Measurements from ENCODE around the gene CNTNAP5.

Gene CNTNAP5

DNA sequence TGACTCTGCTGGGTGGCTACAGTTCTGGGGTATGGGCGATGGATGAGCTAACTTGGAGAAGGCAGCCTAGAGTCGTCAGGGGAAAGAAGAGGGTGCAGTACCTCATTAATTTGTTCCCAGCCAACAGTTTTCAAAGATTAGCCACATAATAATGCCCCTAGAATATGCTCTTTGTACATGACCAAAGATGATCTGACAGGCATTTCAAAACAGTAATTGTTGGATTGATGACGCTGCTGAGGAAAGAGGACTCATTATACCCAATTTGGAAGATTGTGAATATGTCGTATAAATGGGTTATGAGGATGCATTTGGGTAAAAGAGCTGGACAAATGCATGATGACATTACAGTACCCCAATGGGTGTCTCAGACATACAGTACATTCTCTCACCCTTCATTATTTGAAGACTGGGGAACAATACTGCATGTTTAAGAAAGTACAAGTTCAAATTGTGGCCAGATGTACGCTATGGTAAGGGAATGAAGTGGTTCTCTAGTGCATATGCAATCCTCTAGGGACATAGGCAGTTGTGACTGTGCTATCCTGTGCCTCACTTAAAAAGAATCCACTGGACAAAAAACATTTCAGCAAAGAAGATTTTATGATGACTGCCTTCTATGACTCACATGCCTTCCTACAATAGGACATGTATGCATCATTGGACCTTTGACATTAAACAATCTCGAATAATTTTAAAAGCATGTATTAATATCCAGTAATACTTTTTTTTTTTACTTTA is 233.2 kb downstream of the CNTNAP5 start:
- DNase-seq (ENCODE audit: insufficient read length, low spot score): no peak
- FAIRE-seq: no peak

DNA sequence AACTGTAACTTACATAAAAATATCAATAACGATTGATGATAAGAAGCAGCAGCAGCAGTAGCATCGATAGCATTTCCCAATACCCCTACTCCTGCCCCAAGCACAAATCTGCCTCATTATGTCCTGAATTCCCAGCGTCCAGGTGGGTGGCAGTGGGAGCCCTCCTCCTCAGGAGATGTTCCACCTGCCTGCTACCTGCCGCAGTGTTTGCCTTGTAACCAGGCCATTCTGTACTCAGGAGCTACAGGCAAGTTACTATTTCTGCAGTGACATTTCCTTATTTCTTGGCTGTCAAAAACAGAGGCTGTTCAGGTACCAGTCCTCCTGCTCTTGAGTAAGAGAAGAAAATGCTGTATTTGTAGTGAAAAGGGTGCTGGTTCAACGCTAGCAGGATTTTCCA is 236.4 kb downstream of the CNTNAP5 start:
- FAIRE-seq: no peak
- DNase-seq (ENCODE audit: insufficient read length, low spot score): no peak

DNA sequence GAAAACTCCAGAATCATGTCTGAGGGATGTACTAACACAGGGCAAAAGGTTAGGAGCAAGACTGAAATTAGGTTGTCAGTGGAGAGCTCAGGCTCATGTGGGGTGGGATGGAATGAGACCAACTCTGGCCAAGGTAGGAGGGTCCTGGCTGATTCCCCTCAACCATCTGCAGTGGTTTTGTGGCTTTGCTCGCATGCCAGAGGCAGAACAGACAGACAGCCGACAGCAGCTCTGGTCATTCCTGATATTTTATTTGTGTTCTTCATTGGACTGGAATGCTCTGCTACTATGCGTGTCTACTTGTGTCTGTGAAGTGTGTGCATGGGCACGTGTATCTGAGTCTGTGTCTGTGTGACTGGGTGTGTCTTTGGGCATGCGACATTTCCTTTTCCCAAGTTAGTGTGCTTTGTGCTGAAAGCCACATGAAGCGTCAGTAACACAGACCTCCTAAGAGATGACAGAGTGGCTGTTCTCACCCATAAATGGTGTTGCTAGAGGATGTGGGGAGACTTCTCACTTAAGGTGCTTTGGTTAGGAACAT is 239.5 kb downstream of the CNTNAP5 start:
- DNase-seq (ENCODE audit: insufficient read length, low spot score): no peak
- FAIRE-seq: no peak

DNA sequence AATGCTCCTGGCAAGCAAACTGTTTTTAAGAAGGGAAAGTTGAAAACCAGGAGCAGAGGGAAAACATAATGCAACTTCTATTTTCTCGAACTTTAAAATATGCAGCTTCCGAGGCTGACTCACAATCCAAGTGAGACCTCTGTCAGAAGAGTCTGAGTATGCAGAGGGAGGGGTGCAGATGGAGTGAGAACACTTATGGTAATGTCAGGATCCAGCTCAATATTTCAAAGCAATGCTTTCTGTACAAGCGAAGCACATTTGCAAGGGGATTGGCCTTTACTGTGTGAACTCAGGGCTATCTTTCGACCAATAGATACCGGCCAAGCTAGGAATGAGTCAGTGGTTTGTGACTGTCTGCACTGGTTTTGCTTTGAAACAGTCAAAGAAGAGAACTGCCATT is 242.7 kb downstream of the CNTNAP5 start:
- FAIRE-seq (no peak), DNase-seq (ENCODE audit: insufficient read length, low spot score) (no peak)

DNA sequence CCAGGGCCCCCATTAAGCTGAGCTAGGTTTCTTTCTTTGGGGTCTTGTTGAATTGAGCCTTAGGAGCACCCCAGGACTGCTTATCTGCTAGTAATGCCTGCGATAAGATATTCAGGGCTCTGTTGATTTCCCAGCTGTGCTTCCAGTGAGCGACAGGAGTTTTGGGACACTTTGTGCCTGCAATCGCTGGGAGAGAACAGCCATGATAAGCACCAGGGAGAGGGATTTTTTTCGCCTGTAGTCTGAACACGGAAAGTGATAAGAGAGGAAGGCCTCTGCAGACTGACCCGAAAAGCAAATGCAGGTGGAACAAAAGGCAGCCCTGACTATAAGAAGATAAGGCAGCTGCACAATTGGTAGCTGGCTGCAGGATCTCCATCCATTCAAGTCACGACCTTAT is 244.3 kb downstream of the CNTNAP5 start:
- FAIRE-seq (no peak), DNase-seq (ENCODE audit: insufficient read length, low spot score) (no peak)

DNA sequence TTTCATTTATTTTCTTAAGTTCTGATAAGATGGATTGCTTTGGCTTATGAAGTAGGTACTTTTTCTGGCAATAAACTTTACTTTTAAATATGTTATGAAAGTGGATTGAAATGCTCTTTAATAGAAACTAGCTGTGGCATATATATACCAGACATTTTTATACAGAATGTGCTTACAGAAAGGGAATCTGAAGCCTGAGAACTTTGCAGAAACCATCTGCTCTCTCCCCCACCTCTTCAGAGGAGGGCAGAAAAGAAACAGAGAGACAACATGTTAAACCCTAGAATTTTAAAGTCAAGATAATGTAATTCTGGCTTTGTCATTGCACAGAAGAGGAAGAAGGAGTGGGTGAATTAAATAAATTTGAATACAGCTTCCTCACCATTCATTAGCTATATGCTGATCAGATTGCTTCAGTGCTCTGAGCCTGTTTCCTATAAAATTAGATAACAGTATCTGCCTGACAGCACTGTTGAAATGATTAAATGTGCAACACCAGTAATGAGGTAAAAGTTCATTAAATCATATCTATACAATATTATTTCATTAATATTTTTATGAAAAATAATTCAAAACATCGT is 247.3 kb downstream of the CNTNAP5 start:
- FAIRE-seq: no peak
- DNase-seq (ENCODE audit: insufficient read length, low spot score): no peak

DNA sequence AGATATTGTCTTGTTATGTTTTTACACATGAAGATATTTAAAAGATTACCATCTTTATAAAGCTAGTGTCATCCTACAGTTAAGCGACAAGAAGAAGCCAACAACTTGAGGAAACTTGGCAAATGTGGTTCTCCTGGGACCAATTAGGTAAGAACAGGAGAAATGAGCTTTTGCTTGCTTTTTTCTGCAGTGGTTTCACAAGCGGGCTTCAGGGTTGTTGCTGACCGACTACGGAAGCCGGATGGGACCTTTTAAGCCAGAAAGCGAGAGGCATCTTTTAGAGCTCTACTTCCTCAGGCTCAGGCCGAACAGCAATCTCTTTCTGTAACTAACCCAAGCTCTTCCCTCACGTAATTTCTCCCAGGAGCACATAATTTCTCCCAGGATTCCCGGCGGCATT is 256.5 kb downstream of the CNTNAP5 start:
- DNase-seq (ENCODE audit: insufficient read length, low spot score) (no peak), FAIRE-seq (no peak)

DNA sequence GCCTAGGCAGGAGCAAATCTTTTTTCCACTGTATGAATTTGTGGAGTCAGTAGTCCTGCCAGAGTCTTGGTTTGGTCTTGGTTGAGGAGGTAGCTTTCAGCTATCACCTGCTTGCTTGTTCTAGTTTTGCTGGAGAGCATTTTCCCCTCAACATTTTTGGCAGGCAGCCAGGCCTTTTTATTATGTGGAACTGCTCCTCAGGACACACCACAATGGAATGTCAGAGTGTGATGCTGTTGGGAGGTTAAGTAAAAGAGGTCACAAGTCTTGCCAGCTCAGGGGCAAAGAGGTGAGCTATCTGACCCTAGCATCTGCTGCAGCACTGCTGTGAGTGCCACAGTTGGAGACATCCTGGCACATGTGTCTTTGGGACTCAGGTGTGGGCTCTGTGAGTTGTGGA is 258.0 kb downstream of the CNTNAP5 start:
- DNase-seq (ENCODE audit: insufficient read length, low spot score) (no peak), FAIRE-seq (no peak)

DNA sequence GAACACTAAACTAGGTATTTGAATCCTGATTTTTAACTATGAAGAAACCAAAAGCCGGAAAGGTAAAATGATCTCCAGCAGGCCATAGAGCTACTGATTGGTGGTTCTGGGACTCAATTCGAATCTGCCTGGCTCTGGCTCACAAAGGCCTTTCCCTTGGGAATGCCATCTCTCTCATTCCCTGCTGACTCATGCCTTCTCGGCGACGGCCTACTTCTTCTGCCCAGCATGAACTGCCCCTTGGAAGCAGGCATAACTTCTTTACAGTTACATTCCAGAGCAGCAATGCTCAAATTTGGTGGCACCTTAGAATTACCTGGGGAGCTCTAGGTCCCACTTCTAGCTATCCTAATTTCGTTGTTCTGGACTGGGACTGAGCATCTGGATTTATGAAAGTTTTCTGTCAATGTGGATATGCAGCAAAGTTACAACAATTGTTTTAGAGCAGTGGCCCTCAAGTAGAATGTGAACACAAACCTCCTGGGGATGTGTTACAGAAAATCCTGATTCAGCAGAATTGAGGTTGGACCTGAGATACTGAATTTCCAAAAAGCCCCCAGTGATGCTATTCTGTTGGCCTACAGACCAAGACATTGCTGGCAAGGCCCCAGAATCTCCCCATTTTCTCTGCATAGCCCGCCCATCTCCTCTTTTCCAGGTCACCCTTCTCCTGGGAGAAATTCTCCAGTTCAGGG is 261.1 kb downstream of the CNTNAP5 start:
- no peak for DNase-seq (ENCODE audit: insufficient read length, low spot score)

DNA sequence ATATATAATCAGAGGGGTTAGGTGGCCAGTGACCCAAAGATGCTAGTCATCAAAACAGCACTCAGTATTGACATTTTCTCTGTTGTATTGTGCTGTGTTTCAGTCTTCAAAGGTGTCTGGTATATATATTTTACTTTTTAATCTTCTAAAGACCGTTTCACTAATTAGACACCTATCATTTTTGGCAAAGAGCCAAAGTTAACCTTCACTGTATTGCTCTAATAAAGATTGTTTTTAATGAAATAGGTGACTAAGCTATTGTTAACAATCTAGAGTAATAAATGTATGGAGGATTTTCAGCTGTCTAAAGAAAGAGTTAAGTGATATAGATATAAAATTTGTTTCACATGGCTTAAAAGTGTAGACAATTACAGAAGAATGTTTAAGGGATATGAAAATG is 264.0 kb downstream of the CNTNAP5 start:
- FAIRE-seq (no peak), DNase-seq (ENCODE audit: insufficient read length, low spot score) (no peak)

More for the DNA sequence above, 261.1 kb downstream of the CNTNAP5 start:
- no peak for FAIRE-seq

DNA sequence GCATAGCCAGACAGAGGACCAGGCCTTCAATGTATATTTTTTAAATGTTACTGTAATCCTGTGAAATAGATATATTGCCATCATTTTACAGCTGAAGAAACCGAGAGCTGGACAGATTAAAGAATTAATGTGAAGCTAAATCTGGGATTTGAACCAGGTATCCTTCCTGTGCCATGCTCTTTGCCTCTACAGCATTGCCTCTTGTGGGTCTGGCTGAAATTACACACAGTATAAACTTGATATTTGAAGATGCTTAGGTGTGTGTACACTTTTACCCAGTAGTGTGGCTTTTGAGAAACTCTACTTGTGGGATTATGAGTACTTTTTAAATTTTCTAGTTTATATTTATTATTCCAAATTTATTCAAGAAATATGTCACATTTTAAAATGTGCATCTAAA is 264.5 kb downstream of the CNTNAP5 start:
- DNase-seq (ENCODE audit: insufficient read length, low spot score) (no peak), FAIRE-seq (no peak)

DNA sequence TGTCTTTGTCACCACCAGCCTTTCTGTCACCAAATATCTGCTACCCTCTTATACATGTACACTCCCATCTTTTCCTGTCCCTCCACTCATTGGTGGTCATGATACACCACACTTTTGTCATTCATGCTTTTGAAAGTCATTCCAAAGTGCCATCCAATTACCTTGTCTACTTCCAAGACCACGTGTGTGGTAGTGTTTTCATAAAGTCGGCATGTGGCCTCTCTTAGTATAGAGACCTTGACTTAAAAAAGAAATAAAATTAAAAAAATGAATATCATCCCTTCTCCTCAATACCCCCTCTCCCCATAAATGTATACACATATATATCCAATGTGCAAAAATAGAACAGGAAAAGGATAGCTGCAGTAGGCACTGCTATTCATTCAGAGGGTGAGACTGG is 271.4 kb downstream of the CNTNAP5 start:
- no peak for FAIRE-seq
- no peak for DNase-seq (ENCODE audit: insufficient read length, low spot score)

DNA sequence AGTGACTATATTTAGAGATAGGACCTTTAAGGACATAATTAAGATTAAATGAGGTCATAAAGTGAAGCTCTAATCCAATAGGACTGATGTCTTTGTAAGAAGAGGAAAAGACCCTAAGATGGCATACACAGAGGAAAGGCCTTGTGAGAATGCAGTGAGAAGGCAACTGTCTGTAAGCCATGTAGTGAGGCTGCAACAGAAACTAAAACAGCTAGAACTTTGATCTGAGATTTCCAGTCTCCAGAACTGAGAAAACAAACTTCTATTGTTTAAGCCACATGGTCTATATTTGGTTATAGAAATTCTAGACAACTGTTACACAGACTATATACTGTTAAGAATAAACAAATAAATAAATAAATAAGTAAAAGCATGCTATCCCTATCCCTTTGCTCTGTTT is 276.8 kb downstream of the CNTNAP5 start:
- DNase-seq (ENCODE audit: insufficient read length, low spot score): no peak
- FAIRE-seq: no peak

DNA sequence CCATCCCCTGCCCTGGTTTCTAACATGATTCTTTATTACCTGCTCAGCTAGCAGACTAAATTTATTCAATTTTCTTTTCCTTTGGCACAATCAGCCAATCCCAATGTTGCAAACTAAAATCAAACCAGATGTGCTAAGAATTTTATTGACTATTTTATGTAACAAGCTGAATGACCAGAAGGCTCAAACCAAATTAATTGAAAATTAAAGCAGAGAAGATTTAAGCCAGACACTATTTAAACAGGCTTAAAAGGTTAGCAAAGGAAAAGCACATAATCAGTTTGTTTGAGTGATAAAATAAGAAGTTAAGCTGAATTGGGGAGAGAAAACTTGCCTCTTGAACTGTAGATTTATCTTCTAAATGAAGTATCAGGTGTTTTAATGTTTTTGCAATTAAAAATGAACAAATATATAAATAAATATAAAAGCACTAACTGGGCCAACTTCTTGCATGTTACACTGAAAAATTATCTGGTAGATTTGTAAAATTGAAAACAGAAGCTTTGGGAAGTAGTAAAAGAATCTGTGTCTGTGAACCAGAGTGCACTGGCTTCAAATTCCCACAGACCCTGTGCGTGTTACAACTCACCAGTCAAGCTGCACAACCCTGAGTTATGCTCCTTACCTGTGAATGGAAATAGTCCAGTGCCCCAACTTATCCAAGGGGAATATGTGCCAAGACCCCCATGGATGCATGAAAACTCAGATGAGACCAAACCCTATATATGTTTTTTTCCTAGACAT is 283.4 kb downstream of the CNTNAP5 start:
- DNase-seq (ENCODE audit: insufficient read length, low spot score) (no peak), FAIRE-seq (no peak)

DNA sequence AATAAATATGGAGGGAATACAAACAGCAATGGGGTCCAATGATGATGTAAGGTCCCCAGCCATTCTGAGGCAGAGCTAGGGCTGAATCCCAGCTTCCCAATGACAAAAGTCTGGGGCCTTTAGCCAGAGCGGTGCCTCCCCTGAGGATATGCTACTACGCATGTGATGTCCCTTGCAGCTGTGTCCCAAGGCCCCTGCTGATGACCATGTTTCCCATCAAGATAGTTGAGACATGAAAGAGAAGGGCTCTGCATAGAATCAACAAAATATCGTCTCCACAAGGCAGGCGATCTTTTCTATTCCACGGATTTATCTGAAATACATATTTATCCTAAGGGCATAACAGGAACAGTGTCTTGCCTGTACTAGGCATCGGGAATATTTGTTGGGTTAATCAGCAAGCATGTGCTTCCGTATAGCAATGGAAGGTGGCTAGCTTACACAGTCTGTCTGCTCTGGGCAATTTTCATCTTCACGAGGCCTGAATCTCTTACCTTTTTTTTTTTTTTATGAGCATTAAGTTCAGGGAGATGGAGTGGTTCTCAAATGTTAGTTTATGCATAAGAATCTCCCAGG is 284.6 kb downstream of the CNTNAP5 start:
- FAIRE-seq: no peak
- DNase-seq (ENCODE audit: insufficient read length, low spot score): no peak

DNA sequence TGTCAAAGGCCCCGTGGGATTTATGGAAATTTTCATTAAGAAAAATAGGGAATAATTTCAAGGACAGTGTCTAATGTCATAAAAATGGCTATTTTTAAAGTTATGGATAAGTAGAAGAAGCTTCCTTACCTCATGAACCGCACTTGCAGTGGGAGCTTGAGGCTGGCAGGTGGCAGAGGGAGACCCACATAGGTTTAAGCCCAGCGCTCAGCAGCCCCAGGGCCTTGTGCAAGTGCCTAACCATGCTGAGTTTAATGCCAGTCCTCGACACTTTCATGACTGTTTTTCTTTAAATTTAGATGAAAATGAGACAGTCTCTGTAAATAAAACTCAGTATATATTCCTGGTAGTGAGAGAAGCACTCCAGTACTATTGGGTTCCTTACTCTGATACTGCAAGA is 285.6 kb downstream of the CNTNAP5 start:
- no peak for DNase-seq (ENCODE audit: insufficient read length, low spot score)
- no peak for FAIRE-seq

DNA sequence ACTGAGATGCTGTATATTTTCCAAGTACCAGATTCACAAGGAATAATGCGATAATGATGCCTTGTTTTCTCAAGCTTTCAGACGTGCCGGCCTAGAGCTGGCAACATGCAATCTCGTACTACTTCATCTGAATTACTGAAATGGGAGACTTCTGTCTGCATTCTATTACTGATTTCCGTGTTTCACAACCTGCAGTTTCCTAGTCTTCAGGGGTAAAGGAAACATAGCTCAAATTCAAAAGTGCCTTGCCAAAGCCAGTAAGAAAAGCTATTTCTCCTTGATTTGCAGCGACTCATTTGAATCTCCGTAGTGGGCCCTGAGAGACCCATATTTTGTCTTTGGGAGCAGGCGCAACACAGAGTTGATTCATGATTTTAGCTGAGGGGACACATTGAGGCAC is 289.0 kb downstream of the CNTNAP5 start:
- DNase-seq (ENCODE audit: insufficient read length, low spot score): no peak
- FAIRE-seq: no peak

DNA sequence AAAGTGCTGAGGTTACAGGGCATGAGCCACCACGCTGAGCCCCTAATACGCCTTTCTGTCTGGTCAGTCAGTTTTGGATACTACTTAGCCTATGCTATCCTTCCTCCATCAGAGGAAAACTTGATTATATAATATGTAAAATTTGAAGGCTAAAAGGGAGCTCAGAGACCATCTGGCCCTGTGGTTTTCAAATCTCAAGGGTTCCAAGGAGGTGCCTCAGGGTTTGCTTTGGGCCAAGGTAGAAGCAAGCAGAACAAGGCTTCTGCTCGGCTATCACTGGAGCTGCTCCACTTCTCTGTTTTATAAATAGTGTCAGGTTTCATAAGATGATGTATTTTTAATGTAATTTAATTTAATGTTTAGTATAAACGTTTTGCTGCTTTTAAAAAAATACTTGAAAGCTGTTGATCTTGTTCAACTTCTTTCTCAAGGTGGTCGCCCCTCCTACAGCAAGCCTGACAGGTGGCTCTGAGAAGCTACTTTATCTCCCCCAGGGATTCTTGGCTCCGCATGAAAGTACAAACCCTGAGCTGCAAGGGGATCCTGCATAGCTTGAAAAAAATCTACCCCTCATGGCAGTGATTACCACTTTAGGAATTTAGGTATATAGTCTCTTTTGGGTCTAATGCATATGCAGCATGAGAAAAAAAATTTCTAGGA is 290.3 kb downstream of the CNTNAP5 start:
- no peak for FAIRE-seq
- no peak for DNase-seq (ENCODE audit: insufficient read length, low spot score)

DNA sequence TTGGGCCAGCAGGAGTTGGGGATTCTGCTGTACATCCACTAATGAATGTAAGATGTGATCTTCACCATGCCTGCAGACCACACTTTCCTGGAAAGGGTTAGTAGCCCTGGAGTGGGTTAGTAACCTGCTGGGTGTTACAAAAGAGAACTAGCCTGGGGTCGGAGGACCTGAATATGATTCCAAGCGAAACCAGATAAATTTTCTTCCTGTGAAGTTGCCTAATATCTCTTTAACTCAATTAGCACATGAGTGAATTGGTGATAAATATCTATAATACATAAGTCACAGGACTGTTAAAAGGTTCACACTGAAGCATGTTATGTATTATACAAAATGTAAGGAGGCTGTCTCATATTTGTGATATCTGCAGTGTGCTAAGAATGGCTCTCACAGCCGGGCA is 291.0 kb downstream of the CNTNAP5 start:
- no peak for FAIRE-seq

DNA sequence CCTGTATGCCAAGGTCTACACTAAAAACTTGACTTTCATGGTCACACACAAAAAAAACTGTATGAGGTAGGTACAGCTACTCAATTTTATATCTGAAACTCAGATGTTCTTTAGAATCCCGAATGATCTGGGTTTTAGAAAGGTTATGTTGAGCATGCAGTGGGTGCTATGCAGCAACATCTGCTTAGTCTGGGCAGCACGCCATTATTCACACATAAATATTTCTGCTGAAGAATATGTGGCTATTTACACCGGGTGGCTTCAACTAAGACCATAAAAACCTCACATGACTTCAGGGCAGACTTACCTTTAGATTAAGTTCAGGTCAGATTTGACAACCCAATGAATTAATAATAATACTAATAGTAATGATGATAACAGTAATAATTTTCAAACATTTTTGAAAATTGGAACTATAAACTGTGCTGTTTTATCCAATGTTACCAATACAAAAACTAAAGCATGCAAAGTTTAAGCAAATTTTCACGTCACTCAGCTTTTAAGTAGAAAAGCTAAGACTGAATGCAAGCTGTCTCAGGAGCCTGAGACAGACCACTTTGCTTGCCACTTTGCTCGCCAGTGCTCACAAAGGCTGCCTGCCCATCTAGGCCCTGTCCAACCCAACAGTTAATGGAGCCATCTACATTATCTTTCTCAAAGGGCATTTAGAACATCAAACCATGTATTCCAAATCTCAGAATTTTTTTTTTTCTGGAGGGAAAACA is 292.0 kb downstream of the CNTNAP5 start:
- FAIRE-seq (no peak), DNase-seq (ENCODE audit: insufficient read length, low spot score) (no peak)

More for the DNA sequence above, 291.0 kb downstream of the CNTNAP5 start:
- DNase-seq (ENCODE audit: insufficient read length, low spot score): no peak

Measured in GM19239 (cell line).